GM21717 (cell line): Measurements from ENCODE around the gene LDLRAD4.

ENCODE experiments used
- ATAC-seq: cut with Tn5 transposase; IDR thresholded peaks from one replicate; pipeline ENCODE4 v1.9.1; 2021; ENCODE audit warnings: mild to moderate bottlenecking, moderate library complexity; ENCODE audit not compliant: unreplicated experiment

Gene LDLRAD4

DNA sequence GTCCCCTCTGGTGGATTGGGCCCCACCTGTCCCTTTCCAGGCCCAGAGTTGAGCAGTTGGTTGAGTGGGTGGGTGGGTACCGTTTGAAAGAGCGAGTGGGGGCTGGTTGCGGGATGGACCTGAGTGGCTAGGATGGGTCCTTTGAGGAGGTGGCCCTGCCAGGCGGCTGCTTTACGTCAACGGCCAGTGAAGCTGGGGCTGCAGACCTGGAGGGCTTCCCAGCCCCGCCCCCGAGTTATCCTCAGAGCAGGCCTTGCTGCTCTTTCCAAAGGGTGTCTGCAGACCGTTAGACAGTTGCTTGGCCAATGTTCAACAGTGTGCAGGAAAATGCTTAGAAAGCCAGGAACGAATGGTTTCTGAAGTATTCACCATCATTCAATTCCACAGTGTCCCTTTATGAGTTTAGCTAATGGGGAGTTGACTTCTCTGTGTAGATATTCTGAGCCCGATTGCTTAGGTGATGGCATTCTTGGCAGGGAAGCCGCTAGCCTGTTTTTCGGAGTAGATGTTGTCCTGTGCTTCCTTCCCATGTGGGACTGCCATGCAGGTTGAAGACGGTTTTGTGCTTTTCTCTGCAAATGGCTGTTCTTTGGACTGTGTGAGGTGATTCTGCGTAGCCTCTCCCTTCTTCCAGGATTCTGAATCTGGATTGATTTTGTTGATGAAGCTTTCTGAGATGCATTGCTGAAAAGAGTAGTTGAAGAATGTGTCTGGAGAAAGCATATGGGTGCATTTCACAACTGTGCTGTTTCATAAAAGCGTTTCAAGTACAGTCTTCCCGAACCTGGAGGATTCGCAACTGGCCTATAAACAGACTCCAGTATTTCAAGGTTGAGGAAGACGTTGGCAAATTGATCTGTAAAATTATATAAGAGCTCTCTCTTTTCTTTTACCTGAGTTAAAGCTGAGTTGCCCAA, 45.8 kb downstream of the LDLRAD4 start:
- no peak for ATAC-seq

DNA sequence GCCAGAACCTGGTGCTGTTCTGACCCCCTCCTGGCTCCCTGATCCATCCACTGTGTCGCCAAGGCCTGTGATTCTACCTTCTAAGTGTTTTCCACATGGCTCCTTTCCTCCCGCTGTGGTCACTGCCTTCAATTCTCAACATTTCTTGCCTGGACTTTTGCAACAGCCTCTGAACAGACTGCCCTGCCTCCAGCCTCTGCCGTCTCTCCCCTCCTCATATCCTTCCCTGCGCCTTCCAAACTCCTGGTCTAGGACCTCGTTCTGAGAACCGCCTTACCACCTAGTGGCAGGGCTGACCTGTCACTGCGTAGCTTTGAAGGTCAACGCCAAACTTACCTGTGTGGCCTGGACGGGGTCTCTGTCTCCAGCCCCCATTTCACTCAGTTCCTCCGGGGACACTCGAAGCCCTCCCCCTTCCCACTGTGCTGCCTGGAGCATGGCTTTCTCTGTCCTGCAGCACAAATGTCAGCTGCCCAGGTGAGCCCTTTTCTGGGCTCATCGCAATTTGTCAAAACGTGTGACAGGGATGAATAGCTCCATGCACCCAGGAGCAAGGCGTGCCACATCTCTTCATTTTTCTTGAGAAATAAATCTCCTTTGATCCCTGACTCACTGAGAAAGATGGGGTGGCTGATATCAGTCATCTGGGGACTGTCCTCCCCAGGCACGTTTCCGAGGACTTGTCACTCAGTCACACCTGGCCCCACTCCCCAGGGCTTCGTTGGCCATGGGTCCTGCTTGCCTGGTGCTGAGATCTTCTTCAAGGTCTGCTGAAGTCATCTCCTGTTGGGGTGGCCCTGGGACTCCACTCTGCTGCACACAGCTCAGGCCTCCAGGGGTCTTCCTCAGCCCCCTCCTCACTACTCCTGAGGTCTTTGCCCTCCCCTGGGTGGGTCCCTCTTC, 46.7 kb downstream of the LDLRAD4 start:
- no peak for ATAC-seq

DNA sequence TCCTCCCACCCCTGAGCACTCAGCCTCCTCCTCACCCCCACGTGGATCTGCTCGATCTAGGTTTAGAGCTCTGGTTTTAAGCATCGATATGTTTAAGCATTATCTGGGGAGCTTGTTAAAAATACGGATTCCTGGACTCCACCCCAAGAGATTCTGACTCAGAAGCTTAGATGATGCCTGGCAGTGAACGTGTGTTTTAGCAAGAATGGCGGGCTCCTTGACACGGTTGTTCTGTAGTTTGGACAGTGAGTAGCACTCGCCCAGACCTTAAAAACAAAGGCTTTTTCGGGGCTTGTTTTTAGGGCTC, 47.3 kb downstream of the LDLRAD4 start:
- ATAC-seq, result no peak

DNA sequence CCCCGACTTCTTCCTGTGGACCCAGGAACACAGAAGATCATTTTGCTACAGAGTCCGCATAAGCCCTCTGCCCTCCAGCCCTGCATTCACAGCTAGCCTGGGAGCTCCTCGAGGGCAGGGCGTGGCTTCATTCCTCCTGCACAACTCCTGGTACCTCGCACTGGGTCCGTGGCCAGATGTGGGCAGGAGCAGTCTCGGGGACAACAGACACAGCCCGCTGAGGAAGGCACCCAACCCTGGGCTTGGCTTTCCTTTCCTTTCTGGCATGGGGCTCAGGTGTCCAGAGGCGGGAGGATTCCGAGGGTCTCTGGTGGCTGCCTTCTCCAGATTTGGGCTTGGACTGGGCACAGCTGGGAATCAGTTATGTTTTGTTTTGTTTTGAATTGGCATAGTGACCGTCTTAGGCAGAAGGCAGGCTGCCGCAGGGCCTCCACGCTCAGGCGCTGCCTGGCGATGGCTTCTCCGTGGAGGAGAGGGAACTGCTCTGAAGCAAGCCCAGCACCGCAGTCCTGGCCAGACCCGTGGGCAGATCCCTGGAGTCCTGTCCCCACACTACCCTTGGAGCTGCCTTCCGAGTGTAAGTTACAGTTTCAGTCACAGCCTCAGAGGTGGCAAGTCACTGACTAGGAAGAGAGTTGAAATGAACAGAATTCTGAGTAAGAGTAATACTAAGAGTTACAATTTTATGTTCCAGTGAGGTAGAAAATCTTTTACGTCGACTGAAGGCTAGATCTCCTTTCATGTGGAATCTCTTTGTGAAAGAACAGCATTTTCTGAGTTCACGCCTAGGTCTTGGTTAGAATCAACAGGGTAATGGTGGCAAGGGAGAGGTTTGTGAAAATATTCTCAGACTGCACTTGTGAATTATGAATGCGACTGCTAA, 47.9 kb downstream of the LDLRAD4 start:
- no peak for ATAC-seq

- ATAC-seq, result no peak
Observed at GRCh38 chr18:13267431-13267873, 48.9 kb downstream of the LDLRAD4 start.

- ATAC-seq, result no peak
Observed at GRCh38 chr18:13268158-13269012, 49.8 kb downstream of the LDLRAD4 start.

DNA sequence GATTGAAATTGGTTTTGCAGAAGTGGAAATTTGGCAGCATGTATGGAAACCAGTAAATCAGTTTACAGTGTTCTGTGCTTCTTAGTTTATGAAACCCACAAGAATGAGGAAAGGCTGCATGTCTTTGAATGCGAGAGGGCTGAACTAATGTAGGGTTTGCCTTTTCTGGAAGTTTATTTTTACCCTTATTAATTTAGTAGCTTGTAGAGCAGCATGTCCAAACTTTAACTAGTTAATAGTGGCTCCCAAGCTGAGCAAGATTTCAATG, 50.4 kb downstream of the LDLRAD4 start:
- no peak for ATAC-seq

GRCh38 chr18:13269521-13270011, 51.0 kb downstream of the LDLRAD4 start:
- no peak for ATAC-seq

GRCh38 chr18:13270279-13270855, 51.8 kb downstream of the LDLRAD4 start:
- ATAC-seq, result no peak

DNA sequence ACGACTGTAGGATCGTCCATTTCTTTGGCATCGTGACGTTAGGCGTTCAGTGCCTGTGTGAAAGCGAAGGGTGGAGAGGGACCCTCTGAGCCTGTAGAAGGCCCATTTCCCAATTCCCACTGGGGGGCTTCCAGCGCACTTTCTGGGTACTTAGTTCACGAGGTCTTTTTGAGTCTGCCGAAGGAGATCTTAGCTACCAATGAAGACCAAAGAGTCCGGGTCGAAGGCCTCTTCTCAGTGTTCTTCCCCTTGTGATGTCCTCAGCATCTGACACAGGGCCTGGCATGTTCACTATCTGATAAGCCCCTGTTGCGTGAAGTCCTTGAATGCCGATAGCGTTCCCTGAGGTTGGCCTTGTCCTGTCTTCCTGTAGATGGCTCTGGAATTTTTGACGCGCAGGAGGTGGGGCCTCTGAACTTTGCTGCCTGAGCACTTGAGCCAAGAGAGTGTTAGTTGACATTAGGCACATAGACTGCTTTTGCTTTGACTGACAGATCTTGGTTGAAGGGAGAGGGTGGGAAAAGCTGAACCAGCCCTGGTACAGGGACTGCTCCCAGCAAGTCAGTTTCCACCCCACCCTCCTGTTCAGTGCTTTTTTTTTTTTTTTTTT, 52.8 kb downstream of the LDLRAD4 start:
- ATAC-seq, result no peak

DNA sequence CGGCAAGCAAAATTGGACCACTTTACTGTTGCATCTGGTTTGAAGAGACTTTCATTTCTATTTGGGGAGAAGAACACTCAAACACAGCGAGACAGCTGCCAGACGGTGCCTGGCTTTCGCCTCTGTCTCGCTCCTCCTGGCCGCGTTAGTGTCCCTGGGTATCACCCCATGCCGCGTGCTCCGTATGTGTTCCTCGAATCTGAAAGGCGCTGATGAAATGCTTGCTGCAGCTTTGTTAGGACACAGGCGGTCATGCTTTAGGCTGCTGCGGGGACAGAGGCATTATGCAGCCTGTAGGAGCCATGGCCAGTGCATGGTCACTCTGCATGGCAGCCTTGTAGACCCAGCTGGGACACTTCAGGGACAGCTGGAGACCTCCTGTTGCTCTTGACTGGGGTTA, 53.9 kb downstream of the LDLRAD4 start:
- no peak for ATAC-seq

DNA sequence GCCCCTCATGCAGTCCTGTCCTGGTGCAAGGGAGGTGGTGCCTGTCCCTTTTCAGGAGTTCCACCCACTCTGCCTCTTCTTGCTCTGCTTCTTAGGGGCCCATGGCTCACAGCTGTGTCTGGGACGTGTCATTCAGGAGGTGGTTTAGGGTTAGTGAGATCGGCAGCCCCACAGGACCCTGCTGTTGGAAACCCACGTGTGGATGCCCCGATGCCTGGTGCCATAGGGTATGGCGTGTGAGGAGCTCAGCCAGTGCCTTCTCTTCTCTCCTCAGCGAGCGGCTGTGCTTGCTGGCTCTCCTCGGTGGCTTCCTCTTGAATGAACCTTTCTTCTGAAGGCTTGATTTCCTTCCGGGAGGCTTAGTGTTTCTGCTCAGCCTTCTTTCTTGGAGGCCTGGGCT, 55.2 kb downstream of the LDLRAD4 start:
- ATAC-seq, result no peak

GRCh38 chr18:13275075-13275474, 56.5 kb downstream of the LDLRAD4 start:
- ATAC-seq, result no peak

DNA sequence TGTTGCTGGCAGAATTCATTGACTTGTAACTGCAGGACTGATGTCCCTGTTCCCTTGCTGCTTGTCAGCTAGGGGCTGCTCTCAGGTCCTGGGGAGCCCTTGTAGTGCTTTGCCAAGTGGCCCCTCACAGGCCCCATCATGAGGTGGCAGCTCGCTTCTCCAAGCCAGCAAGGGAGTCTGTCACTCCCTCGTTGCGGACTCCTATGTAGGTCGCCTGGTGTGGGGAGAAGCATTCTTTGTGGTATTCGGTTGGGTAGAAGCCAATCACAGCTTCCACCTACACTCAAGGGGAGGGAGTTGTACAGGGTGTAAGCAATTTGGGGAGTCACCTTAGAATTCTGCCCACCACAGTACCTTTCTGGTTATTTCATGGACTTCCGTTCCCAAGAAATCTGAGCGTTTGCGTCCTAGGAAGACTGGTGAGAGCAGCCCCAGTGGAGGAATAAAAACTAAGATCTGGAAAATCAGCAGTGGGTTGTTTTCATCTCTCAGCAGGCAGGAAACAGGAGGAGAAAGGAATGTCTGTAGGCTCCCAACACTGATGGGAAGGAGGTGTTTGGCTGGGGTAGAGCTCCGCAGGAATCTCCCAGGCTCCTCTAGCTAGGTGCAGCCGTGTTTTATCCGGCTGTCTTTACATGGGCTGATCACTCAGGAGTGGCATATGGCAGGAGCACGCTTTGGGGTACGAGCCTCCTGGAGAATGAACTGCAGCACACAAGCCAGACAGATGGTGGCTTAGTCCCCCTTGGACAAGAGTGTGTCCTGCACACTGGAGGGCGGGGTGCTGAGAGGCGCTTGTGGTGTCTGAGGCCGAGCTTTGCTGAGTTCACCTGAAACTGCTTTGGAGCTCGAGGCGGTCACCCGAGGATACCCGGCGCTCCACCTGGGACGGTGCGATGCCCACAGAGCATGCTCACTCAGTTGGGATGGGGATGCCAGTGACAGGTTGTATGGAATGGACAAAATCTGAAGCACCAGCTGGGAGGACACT, 58.3 kb downstream of the LDLRAD4 start:
- no peak for ATAC-seq

DNA sequence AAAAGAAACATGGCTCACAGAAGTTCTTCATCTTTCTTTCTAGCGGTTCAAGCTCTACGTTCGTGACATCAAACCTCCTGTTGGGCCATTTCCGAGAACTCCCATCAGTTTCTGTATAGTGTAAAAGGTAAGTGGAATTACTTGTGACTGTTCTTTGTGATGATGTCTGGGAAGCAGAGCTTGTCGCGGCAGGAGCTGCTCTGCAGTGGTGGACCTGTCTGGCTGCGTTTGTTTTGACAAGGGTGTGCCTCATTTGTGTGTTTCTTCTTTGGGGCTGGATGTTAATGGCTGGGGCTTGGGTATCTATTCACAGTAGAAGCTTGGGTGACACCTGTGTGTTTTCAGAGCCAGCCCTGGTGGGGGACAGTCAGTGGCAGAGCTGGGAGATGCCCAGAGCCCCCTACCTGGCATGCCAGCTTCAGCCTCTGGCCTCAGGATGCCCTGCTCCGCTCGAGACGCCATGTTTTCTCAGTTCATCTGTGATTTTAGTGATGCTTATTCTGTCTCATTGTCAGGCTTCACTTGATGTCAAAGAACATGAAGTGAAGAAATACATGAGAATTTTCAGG, 59.6 kb downstream of the LDLRAD4 start:
- ATAC-seq, result no peak

DNA sequence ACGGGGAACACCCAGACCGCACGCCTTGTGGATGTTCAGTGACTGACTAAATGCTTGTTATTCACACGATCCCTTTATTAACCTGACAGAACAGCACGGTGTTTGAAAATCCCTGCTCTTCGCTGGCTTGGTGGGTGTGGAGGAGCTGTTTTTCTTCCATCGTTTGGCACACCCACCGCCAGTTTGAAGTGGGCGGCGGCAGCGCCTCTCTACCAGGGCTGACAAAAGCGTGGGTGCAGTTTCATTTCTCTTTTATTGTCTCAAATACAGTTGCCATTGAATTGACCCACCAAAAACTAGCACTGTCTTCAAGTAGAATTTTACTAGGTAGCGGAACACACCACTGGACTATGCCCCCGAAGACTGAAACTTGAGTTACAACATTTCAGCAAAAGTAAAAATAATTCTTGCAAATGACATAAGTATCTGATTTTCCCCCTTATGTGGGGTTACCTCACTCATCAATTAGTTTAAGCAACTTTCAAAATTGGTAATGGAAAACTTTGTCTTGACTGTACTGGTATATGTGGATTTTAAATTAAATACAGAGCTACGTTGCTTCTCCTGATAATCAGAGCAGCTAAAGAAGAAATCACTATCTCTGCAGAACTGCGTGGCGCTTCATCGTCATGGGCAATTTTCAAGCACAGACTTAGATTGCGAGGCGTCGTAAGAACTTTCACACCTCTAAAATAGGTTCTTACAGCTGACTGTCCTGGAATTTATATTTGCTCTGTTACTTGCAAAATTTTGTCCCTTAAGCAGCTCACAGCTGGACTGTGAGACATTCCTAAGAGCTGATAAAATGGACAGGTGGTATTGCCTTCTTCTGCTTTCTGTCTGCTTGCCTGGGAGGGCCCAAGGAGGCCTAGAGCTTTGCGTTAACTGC, 60.9 kb downstream of the LDLRAD4 start:
- ATAC-seq, result no peak
